Smooth muscle cell (in vitro differentiated cells): ENCODE data around the gene SYT1. TPM values are rescaled to one million over a fixed set of nuclear protein-coding genes. Genes with fewer than 3 reads are reported as not detected.
"Not testable (repeated sequence)": the region's sequence is repeated elsewhere in the genome, so short reads cannot be mapped to it uniquely, and the experiment has no call there.

ENCODE experiments used
- DNase-seq: peaks from one replicate; lab custom pipeline; 2025; ENCODE audit not compliant: unreplicated experiment; lab: John Stamatoyannopoulos, UW
- H2AFZ ChIP-seq: fragments of 200-600 bp; sonication (generic); 2 replicates; pipeline ENCODE4 v1.6.0; 2016; ENCODE audit warnings: antibody characterized with exemption, low read depth, mild to moderate bottlenecking
- H3F3A ChIP-seq: fragments of 200-600 bp; sonication (generic); 2 replicates; pipeline ENCODE4 v1.6.0; 2017; ENCODE audit warnings: antibody characterized with exemption, low read depth
- H3K27ac ChIP-seq: fragments of 200-600 bp; sonication (generic); 2 replicates; pipeline ENCODE4 v1.5.1; 2016; ENCODE audit warnings: low read depth, mild to moderate bottlenecking
- H3K27me3 ChIP-seq: fragments of 200-600 bp; sonication (generic); 2 replicates; pipeline ENCODE4 v1.6.1; 2016; ENCODE audit warnings: low read depth, mild to moderate bottlenecking
- H3K36me3 ChIP-seq: fragments of 200-600 bp; sonication (generic); 2 replicates; pipeline ENCODE4 v1.5.1; 2016; ENCODE audit warnings: low read depth
- H3K4me1 ChIP-seq: fragments of 200-600 bp; sonication (generic); 2 replicates; pipeline ENCODE4 v1.5.1; 2016; ENCODE audit warnings: low read depth
- H3K4me2 ChIP-seq: fragments of 200-600 bp; sonication (generic); 2 replicates; pipeline ENCODE4 v1.6.0; 2016; ENCODE audit warnings: mild to moderate bottlenecking
- H3K4me3 ChIP-seq: fragments of 200-600 bp; sonication (generic); 2 replicates; pipeline ENCODE4 v1.5.1; 2016; ENCODE audit warnings: mild to moderate bottlenecking
- H3K79me2 ChIP-seq: fragments of 200-600 bp; sonication (generic); 2 replicates; pipeline ENCODE4 v1.6.0; 2016; ENCODE audit warnings: low read depth, mild to moderate bottlenecking
- H3K9ac ChIP-seq: fragments of 200-600 bp; sonication (generic); 2 replicates; pipeline ENCODE4 v1.6.0; 2016; ENCODE audit warnings: low read depth
- H3K9me3 ChIP-seq: fragments of 200-600 bp; sonication (generic); replicated peaks from 2 replicates; pipeline ENCODE4 v1.5.1; 2016; ENCODE audit warnings: low read depth
- H4K20me1 ChIP-seq: fragments of 200-600 bp; sonication (generic); 2 replicates; pipeline ENCODE4 v1.6.0; 2016; ENCODE audit warnings: low read depth
- WGBS: methylation state at CpG from one replicate; pipeline ENCODE4 v1.1.7; 2016; ENCODE audit warnings: low lambda C conversion rate; 5-methylcytosine and 5-hydroxymethylcytosine counted together
- polyA plus RNA-seq: library from polyadenylated mRNA; unstranded; fragments of >200 nt; fragmentation: Nextera tagmentation; extraction: Ambion mirVana; gene quantifications from 2 replicates; pipeline ENCODE4 v1.2.1, GENCODE V29; 2016
- total RNA-seq: library from RNA; depleted of rRNA; stranded (reverse); fragments of >200 nt; gene quantifications from 2 replicates; pipeline ENCODE4 v1.2.3, GENCODE V29; 2014
- TF ChIP-seq, protein P1 (sequence below): fragments of 200-600 bp; sonication (generic); IDR thresholded peaks from 2 replicates; pipeline ENCODE4 v1.5.1; 2017; ENCODE audit warnings: borderline replicate concordance, mild to moderate bottlenecking, antibody characterized with exemption; ENCODE audit not compliant: insufficient read depth, poor library complexity, severe bottlenecking

SYT1 gene
- total and polyA plus RNA-seq, 2 experiments from 2014 or later: 5.2 to 10.2 TPM

GRCh38 chr12:79199166-79199565 lies 334.6 kb downstream of the SYT1 start:
- H3K27ac ChIP-seq: no peak overlapping the region
- no peak overlapping the region for H3K4me3 ChIP-seq
- TF ChIP-seq, protein P1, sequence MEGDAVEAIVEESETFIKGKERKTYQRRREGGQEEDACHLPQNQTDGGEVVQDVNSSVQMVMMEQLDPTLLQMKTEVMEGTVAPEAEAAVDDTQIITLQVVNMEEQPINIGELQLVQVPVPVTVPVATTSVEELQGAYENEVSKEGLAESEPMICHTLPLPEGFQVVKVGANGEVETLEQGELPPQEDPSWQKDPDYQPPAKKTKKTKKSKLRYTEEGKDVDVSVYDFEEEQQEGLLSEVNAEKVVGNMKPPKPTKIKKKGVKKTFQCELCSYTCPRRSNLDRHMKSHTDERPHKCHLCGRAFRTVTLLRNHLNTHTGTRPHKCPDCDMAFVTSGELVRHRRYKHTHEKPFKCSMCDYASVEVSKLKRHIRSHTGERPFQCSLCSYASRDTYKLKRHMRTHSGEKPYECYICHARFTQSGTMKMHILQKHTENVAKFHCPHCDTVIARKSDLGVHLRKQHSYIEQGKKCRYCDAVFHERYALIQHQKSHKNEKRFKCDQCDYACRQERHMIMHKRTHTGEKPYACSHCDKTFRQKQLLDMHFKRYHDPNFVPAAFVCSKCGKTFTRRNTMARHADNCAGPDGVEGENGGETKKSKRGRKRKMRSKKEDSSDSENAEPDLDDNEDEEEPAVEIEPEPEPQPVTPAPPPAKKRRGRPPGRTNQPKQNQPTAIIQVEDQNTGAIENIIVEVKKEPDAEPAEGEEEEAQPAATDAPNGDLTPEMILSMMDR: no peak
- peaks cover 7% of the 10 kb centered on the region for H3K4me1 ChIP-seq
- H3F3A ChIP-seq: no peaks in the 10 kb centered on the region
- H4K20me1 ChIP-seq: no peaks in the 10 kb centered on the region
- no peak overlapping the region for H3K9ac ChIP-seq
- no peaks in the 10 kb centered on the region for H3K36me3 ChIP-seq
- H3K79me2 ChIP-seq: no peaks in the 10 kb centered on the region
- no peak overlapping the region for H2AFZ ChIP-seq
- WGBS: 86% methylated on average over 1 of the region's 1 CpG
- H3K27me3 ChIP-seq: no peaks in the 10 kb centered on the region
- H3K4me2 ChIP-seq: no peak overlapping the region
- DNase-seq: no peak
- H3K9me3 ChIP-seq: no peaks in the 10 kb centered on the region

GRCh38 chr12:79200176-79200575 lies 335.6 kb downstream of the SYT1 start:
- no peaks in the 10 kb centered on the region for H3K9me3 ChIP-seq
- TF ChIP-seq, protein P1: no peak
- no peak overlapping the region for H3K27ac ChIP-seq
- H3F3A ChIP-seq: no peaks in the 10 kb centered on the region
- H3K36me3 ChIP-seq: no peaks in the 10 kb centered on the region
- H3K27me3 ChIP-seq: no peaks in the 10 kb centered on the region
- H3K9ac ChIP-seq: no peak overlapping the region
- 95% methylated on average over 2 of the region's 2 CpGs for WGBS
- no peak overlapping the region for H2AFZ ChIP-seq
- no peaks in the 10 kb centered on the region for H4K20me1 ChIP-seq
- H3K4me2 ChIP-seq: no peak overlapping the region
- no peak overlapping the region for H3K4me3 ChIP-seq
- H3K4me1 ChIP-seq: peaks cover 7% of the 10 kb centered on the region
- no peaks in the 10 kb centered on the region for H3K79me2 ChIP-seq
- DNase-seq: no peak

- Histone ChIP-seq H3K79me2 (no peaks in the 10 kb centered on the region), H3K27me3 (no peaks in the 10 kb centered on the region), H3K9ac (no peak overlapping the region), H3K9me3 (no peaks in the 10 kb centered on the region), H3K4me1 (peaks cover 7% of the 10 kb centered on the region), H3K4me2 (no peak overlapping the region), H2AFZ (no peak overlapping the region), H4K20me1 (no peaks in the 10 kb centered on the region), H3F3A (no peaks in the 10 kb centered on the region), H3K36me3 (no peaks in the 10 kb centered on the region), H3K27ac (no peak overlapping the region), H3K4me3 (no peak overlapping the region)
- WGBS: 95% methylated on average over 9 of the region's 9 CpGs
- TF ChIP-seq, protein P1: no peak
- no peak for DNase-seq
These were observed 338.6 kb downstream of the SYT1 start for GRCh38 chr12:79203058-79203647.

- no peaks in the 10 kb centered on the region for H3K27me3 ChIP-seq
- no peak overlapping the region for H3K4me3 ChIP-seq
- H3K36me3 ChIP-seq: no peaks in the 10 kb centered on the region
- H3K4me1 ChIP-seq: no peaks in the 10 kb centered on the region
- no peak overlapping the region for H3K4me2 ChIP-seq
- WGBS: 97% methylated on average over 1 of the region's 1 CpG
- H3K79me2 ChIP-seq: no peaks in the 10 kb centered on the region
- H2AFZ ChIP-seq: no peak overlapping the region
- TF ChIP-seq, protein P1: no peak
- no peaks in the 10 kb centered on the region for H3K9me3 ChIP-seq
- no peak for DNase-seq
- no peak overlapping the region for H3K27ac ChIP-seq
- no peak overlapping the region for H3K9ac ChIP-seq
- H3F3A ChIP-seq: no peaks in the 10 kb centered on the region
- H4K20me1 ChIP-seq: no peaks in the 10 kb centered on the region
These were observed 342.3 kb downstream of the SYT1 start for GRCh38 chr12:79206871-79207270.

- not testable (repeated sequence) for H3K4me2 ChIP-seq, H3K79me2 ChIP-seq, H3K27me3 ChIP-seq, H3K27ac ChIP-seq, H3K4me1 ChIP-seq, H2AFZ ChIP-seq, H3K9ac ChIP-seq, H3K4me3 ChIP-seq, H3K9me3 ChIP-seq, H3K36me3 ChIP-seq, H3F3A ChIP-seq, DNase-seq, H4K20me1 ChIP-seq
- 97% methylated on average over 3 of the region's 3 CpGs for WGBS
These were observed 345.8 kb downstream of the SYT1 start for GRCh38 chr12:79210403-79210802.
